SHP77 (cell line): Measurements from ENCODE around the gene UBE2K.
A peak's percentile ranks its signal among the peaks of the same experiment; 100 is the strongest.
"Not testable (repeated sequence)": the region's sequence is repeated elsewhere in the genome, so short reads cannot be mapped to it uniquely, and the experiment has no call there.

Source experiments
- DNase-seq, 2 experiments: peaks; one replicate each; lab custom pipeline; 2025; lab: John Stamatoyannopoulos, UW

Gene UBE2K, protein sequence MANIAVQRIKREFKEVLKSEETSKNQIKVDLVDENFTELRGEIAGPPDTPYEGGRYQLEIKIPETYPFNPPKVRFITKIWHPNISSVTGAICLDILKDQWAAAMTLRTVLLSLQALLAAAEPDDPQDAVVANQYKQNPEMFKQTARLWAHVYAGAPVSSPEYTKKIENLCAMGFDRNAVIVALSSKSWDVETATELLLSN

GRCh38 chr4:39697740-39698423, at the start of gene UBE2K:
TSS of gene UBE2K (plus strand) at chr4:39698136. CDS start at chr4:39698328, 192 bp downstream.
- DNase-seq, result peak; percentile 54 to 65

- DNase-seq, result no peak
These were observed 49.7 kb upstream of the UBE2K start for GRCh38 chr4:39648213-39648612.

DNA sequence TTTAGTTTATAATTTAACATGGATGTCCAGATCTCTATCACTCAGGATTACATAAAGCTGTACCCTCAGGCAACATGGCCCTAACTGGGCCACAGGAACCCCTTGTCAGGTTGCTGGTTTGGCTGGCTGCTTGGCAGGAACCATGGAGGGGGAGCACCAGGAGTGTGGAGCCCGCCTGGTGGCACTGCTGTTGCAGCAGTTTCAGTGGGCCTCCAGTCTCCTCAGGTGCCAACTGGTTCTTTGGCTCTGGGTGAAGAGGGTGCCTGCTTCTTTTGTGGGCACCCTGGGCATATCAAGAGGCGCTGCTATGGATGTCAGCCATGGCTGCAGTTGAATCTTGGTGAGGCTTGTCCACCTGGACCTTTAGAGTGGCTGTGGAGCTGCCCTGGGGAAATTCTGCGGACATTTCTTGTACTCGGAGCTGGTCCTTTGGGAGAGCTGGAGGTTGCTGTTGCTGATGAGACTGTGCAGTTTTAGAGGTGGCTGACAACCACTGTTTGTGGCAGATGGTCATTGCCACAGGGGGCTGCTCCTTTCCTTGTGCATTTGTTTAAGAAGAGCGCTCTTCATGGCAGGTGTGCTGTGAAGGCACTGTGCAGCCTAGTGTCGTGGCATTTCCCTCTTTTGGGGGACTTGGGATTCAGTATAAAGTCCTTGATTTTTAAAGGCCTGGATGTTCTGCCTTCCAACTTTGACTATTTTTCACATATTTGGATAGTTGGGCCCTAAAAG, 48.9 kb upstream of the UBE2K start:
- no peak for DNase-seq

- DNase-seq, result no peak
These were observed 48.2 kb upstream of the UBE2K start for GRCh38 chr4:39649639-39650265.

DNA sequence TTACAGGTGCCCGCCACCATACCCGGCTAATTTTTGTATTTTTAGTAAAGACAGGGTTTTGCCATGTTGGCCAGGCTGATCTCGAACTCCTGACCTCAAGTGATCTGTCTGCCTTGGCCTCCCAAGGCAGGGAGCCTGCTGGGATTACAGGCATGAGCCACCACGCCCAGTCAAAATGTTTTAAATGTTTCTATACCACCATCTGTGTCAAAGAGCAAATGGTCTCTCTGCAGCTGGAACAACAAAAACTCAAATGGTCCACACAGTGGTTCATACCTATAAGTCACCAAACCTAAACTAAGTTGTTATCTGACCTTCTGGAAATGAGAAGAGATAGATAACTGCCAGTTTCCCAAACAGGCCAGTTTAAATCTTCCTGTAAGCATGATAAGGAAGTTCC, 46.4 kb upstream of the UBE2K start:
- DNase-seq, result not testable (repeated sequence)

GRCh38 chr4:39655211-39655610, 42.7 kb upstream of the UBE2K start:
- DNase-seq, result no peak

DNA sequence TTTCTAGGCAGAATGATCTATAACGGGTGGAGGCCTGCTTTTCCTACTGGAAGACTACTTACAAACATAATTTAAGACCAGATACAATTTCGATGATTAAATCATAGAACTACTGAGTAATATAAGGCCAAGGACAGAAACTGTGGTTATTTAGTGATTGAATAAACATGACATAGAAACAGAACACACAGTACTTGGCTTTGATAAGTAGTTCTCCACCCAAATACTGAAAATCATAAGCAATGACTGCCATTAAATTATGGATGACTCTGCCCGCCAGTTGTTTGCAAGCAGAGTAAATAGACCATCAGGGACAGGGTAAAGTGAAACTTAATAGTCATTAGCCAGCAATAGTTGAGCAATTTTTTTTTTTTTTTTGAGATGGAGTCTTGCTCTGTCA, 42.1 kb upstream of the UBE2K start:
- no peak for DNase-seq

- not testable (repeated sequence) for DNase-seq
These were observed 41.3 kb upstream of the UBE2K start for GRCh38 chr4:39656638-39657037.

- no peak for DNase-seq
These were observed 40.5 kb upstream of the UBE2K start for GRCh38 chr4:39657465-39657864.

- DNase-seq, result no peak
These were observed 39.2 kb upstream of the UBE2K start for GRCh38 chr4:39658756-39659155.

DNA sequence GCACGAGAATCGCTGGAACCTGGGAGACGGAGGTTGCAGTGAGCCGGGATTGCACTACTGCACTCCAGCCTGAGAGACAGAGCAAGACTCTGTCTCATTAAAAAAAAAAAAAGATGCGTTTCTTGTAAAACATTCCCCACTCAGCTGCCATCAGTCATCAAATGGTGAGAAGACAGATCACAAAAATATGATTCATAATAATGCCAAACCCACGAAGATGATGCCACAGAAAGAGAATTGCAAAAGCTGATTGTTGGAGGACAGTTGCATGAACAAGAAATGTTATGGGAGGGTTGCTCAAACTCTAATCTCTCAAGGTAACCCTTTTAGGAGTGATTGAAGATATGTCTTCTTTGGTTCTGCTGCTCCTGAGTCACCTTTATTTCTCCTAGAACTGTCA, 37.9 kb upstream of the UBE2K start:
- no peak for DNase-seq

DNA sequence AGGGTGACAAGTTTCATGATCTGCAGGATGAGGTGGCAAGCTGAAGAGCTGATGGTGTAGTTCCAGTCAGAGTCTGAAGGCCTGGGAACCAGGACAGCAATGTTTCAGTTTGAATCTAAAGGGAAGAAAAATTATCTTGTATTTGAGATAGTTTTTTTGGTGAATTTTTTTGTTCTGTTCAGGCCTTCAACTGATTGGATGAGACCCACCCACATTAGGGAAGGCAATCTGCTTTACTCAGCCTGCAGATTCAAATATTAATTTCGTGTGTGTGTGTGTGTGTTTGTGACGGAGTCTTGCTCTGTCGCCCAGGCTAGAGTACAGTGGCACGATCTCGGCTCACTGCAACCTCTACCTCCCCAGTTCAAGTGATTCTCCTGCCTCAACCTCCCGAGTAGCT, 37.2 kb upstream of the UBE2K start:
- no peak for DNase-seq

DNA sequence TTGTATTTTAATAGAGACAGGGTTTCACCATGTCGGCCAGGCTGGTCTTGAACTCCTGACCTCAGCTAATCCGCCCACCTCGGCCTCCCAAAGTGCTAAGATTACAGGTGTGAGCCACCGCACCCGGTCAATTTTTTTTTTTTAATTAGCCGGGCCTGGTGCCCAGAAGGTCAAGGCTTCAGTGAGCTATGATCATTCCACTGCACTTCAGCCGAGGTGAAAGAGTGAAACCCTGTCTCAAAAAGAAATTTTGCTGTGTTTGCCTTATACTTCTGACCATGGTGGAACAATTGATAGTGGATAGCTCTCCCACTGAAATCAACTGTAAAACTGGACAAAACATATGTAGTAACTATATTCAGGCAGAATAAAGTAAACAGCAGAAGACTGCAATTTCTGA, 35.3 kb upstream of the UBE2K start:
- DNase-seq, result no peak

DNA sequence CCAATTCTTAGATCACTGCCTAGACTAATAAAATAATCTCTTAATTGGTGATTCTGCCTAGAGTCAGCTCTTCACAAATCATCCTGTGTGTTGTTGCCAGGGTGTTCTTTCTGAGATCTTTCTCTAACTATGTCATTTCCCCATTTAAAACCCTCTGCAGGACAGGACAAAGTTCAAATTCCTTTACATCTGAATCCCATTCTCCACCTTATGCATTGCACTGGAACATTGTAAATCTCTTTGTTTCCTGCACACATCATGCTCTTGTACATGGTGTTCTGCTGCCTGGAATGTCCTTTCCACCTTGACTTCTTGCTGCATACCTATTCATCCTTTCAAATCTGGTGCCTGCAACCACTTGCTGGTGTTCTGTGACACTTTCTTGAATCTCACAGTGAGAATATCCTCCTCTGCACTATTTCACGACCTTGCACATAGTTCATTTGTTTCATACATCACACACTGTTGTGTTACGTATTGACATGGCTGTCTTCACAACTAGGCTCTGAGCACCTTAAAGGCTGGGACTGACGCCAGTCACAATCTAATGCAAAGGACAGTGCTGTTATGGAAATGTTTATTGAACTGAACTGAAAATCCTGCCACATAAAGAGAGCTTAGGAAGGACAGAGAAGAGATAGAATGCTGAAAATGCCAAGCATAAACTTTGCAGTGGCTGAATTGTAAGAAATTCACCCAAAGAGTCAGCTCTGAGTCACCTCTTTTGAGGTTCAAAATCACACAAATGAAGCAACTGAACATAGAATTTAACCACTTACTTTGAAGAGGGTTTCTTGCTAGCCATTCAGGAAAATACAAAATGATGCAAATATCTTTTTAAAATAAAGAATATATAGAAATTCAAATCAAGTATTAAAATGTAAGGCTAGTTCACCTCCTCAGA, 32.9 kb upstream of the UBE2K start:
- no peak for DNase-seq

- DNase-seq, result no peak
These were observed 30.2 kb upstream of the UBE2K start for GRCh38 chr4:39667706-39668105.

- DNase-seq, result no peak
These were observed 29.0 kb upstream of the UBE2K start for GRCh38 chr4:39668887-39669286.

DNA sequence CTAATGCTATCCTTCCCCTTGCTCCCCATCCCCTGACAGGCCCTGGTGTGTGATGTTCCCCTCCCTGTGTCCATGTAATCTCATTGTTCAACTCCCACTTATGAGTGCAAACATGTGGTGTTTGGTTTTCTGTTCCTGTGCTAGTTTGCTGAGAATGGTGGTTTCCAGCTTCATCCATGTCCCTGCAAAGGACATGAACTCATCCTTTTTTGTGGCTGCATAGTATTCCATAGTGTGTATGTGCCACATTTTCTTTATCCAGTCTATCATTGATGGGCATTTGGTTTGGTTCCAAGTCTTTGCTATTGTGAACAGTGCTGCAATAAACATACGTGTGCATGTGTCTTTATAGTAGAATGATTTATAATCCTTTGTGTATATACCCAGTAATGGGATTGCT, 27.6 kb upstream of the UBE2K start:
- DNase-seq, result not testable (repeated sequence)

DNA sequence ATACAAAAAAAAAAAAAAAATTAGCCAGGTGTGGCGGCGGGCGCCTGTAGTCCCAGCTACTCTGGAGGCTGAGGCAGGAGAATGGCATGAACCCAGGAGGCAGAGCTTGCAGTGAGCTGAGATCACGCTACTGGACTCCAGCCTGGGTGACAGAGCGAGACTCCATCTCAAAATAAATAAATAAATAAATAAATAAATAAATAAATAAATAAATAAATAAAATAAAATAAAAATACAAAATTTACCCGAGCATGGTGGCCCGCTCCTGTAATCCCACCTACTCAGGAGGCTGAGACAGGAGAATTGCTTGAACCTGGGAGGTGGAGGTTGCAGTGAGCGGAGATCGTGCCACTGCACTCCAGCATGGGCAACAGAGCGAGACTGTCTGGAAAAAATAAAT, 22.3 kb upstream of the UBE2K start:
- not testable (repeated sequence) for DNase-seq

- not testable (repeated sequence) for DNase-seq
These were observed 16.9 kb upstream of the UBE2K start for GRCh38 chr4:39681003-39681402.

- no peak for DNase-seq
These were observed 15.8 kb upstream of the UBE2K start for GRCh38 chr4:39682138-39682537.

- DNase-seq, result no peak
These were observed 11.9 kb upstream of the UBE2K start for GRCh38 chr4:39685990-39686389.

- no peak for DNase-seq
These were observed 10.9 kb upstream of the UBE2K start for GRCh38 chr4:39687014-39687413.
